HepG2 (cell line): Measurements from ENCODE around the gene METRNL. TPM values are rescaled to one million over a fixed set of nuclear protein-coding genes. Genes with fewer than 3 reads are reported as not detected.
"Not testable (repeated sequence)": the region's sequence is repeated elsewhere in the genome, so short reads cannot be mapped to it uniquely, and the experiment has no call there.

Experiments used
- ATAC-seq: fragments of 200-7000 bp; cut with Tn5 transposase; 3 replicates; pipeline ENCODE4 v1.9.1; 2020; ENCODE audit warnings: mild to moderate bottlenecking, moderate library complexity
- BruUV-seq: library from RNA; stranded (reverse); fragments of 400-500 nt; replicated peaks from 2 replicates; lab custom pipeline; 2021; lab: Mats Ljungman, UMichigan
- CTCF ChIA-PET: fragments of 300-600 bp; formaldehyde crosslinking; extraction: SDS; loops from one replicate; lab custom pipeline; 2021; ENCODE audit warnings: low total read pairs, inconsistent platforms, low intra/inter-chr PET ratio; lab: Yijun Ruan, JAX
- POLR2A ChIA-PET: fragments of 350-600 bp; sonication (Branson Sonifier 250); formaldehyde crosslinking; loops from one replicate; lab custom pipeline; 2020; ENCODE audit warnings: antibody characterized with exemption, inconsistent platforms; lab: Yijun Ruan, JAX
- DNase-seq: peaks from one replicate; pipeline ENCODE4 v3.0.0-alpha.2; 2015; ENCODE audit warnings: low spot score
- FAIRE-seq: peaks from 3 replicates; lab custom pipeline; 2011; peaks lifted over from hg19 to GRCh38; lab: Jason Lieb, UNC
- H2AFZ ChIP-seq: one replicate; pipeline ENCODE4 v1.6.1; 2011; ENCODE audit warnings: low read length, inconsistent platforms
- H3K27ac ChIP-seq: fragments of 300-600 bp; 3 replicates; pipeline ENCODE4 v1.8.0; 2011; ENCODE audit warnings: mixed run types, mild to moderate bottlenecking, mixed read lengths, low read length, inconsistent platforms; ENCODE audit not compliant: insufficient read depth; ENCODE audit errors: extremely low read length
- H3K27me3 ChIP-seq, 2 experiments: fragments of 200-600 bp in 1 of 2; 2 replicates in 1 of 2; 3 replicates in 1 of 2; pipeline versions ENCODE4 v1.6.0 to v1.8.0; 2011; ENCODE audit warnings: low read length in 2 of 2, mild to moderate bottlenecking in 2 of 2, moderate library complexity in 2 of 2, inconsistent platforms in 1 of 2; ENCODE audit not compliant: insufficient read depth in 2 of 2, control insufficient read depth in 1 of 2
- H3K36me3 ChIP-seq, 2 experiments: fragments of 200-600 bp in 1 of 2; replicated peaks in 1 of 2; 2 replicates in 1 of 2; 3 replicates in 1 of 2; pipeline versions ENCODE4 v1.5.1 to v1.8.0; 2011; ENCODE audit warnings: low read length in 2 of 2, inconsistent platforms in 1 of 2; ENCODE audit not compliant: insufficient read depth in 2 of 2, control insufficient read depth in 1 of 2
- H3K4me1 ChIP-seq: 2 replicates; pipeline ENCODE4 v1.5.1; 2012; ENCODE audit warnings: low read length, inconsistent platforms; ENCODE audit not compliant: insufficient read depth
- H3K4me2 ChIP-seq: 2 replicates; pipeline ENCODE4 v1.6.0; 2011; ENCODE audit warnings: low read depth, low read length, inconsistent platforms
- H3K4me3 ChIP-seq, 3 experiments: fragments of 200-600 bp in 1 of 3; sonication (generic), shearing (Covaris generic) in 1 of 3; replicated peaks in 1 of 3; 2 replicates each; pipeline ENCODE4 v1.5.1; 2011 to 2016; ENCODE audit warnings: low read length in 3 of 3, inconsistent platforms in 2 of 3, low read depth in 2 of 3, mild to moderate bottlenecking in 2 of 3, control low read depth in 1 of 3, mixed read lengths in 1 of 3; ENCODE audit not compliant: insufficient read depth in 1 of 3
- H3K79me2 ChIP-seq: one replicate; pipeline ENCODE4 v1.6.1; 2011; ENCODE audit warnings: low read length, inconsistent platforms; ENCODE audit not compliant: insufficient read depth
- H3K9ac ChIP-seq: 2 replicates; pipeline ENCODE4 v1.6.0; 2011; ENCODE audit warnings: mild to moderate bottlenecking, low read depth, low read length, inconsistent platforms; ENCODE audit not compliant: insufficient read depth
- H3K9me3 ChIP-seq: 2 replicates; pipeline ENCODE4 v1.5.1; 2012; ENCODE audit warnings: mild to moderate bottlenecking, low read length
- H4K20me1 ChIP-seq: 2 replicates; pipeline ENCODE4 v1.6.0; 2011; ENCODE audit warnings: inconsistent platforms, mild to moderate bottlenecking, low read length, moderate library complexity; ENCODE audit not compliant: insufficient read depth
- ISX ChIP-seq: sonication (generic); formaldehyde crosslinking; conservative IDR thresholded peaks from 2 replicates; pipeline ENCODE4 v1.5.0; 2020; ENCODE audit warnings: missing genetic modification reagents
- MEF2D ChIP-seq: sonication (generic); formaldehyde crosslinking; IDR thresholded peaks from 2 replicates; pipeline ENCODE4 v1.5.1; 2020; ENCODE audit warnings: mild to moderate bottlenecking, missing genetic modification reagents
- NFIB ChIP-seq: sonication (generic); formaldehyde crosslinking; IDR thresholded peaks from 2 replicates; pipeline ENCODE4 v1.9.0; 2021; ENCODE audit warnings: missing genetic modification reagents, mild to moderate bottlenecking, borderline replicate concordance
- NKX3-1 ChIP-seq: sonication (generic); formaldehyde crosslinking; IDR thresholded peaks from 2 replicates; pipeline ENCODE4 v1.5.0; 2020; ENCODE audit warnings: missing genetic modification reagents
- SAFB2 ChIP-seq: sonication (generic); formaldehyde crosslinking; IDR thresholded peaks from 2 replicates; pipeline ENCODE4 v1.5.1; 2020; ENCODE audit warnings: missing genetic modification reagents, low read depth, mild to moderate bottlenecking, borderline replicate concordance
- ZFX ChIP-seq: sonication (generic); formaldehyde crosslinking; IDR thresholded peaks from 2 replicates; pipeline ENCODE4 v1.4.0; 2020; ENCODE audit warnings: mild to moderate bottlenecking, low read depth, missing genetic modification reagents, moderate library complexity
- ZNF430 ChIP-seq: sonication (generic); formaldehyde crosslinking; IDR thresholded peaks from 2 replicates; pipeline ENCODE4 v1.9.0; 2021; ENCODE audit warnings: mild to moderate bottlenecking, missing genetic modification reagents
- WGBS: methylation state at CpG from one replicate; pipeline ENCODE4 v1.1.6; 2017; ENCODE audit warnings: low lambda C conversion rate; 5-methylcytosine and 5-hydroxymethylcytosine counted together
- in situ Hi-C: cut with HindIII; loops from 2 replicates; pipeline ENCODE4 v1.10.0; 2017; ENCODE audit warnings: low pct_unique_long_range_greater_than_20kb; ENCODE audit not compliant: extremely low pct_ligation_motif_present
- intact Hi-C: fragments of 100-400 bp; cut with micrococcal nuclease; formaldehyde crosslinking; loops from one replicate; pipeline ENCODE4 v1.10.0; 2022; ENCODE audit not compliant: unreplicated experiment
- polyA plus RNA-seq, 8 experiments: library from polyadenylated mRNA; depleted of rRNA in 3 of 8; stranded (reverse) in 7 of 8; unstranded in 1 of 8; fragments of >200 nt; fragmentation: Illumina TruSeq in 4 of 8; extraction: Trizol in 4 of 8; gene quantifications; 2 replicates each; pipeline versions ENCODE4 v1.2.1 to v1.2.3, GENCODE V29; 2011 to 2016; ENCODE audit warnings: low read depth in 4 of 8, missing spikeins in 1 of 8, mixed read lengths in 1 of 8; ENCODE audit not compliant: insufficient read depth in 1 of 8
- total RNA-seq, 5 experiments: library from RNA; depleted of rRNA; stranded (reverse); fragments of >200 nt; fragmentation: Illumina TruSeq; extraction: Trizol; gene quantifications; 2 replicates each; pipeline ENCODE4 v1.2.3, GENCODE V29; 2016; ENCODE audit warnings: low read depth in 1 of 5

Gene METRNL
- total and polyA plus RNA-seq, 2 of the 13 experiments (the other 11 are each of a cell fraction or from before 2014, with no cell fraction given), result 0.66 to 0.84 TPM

DNA sequence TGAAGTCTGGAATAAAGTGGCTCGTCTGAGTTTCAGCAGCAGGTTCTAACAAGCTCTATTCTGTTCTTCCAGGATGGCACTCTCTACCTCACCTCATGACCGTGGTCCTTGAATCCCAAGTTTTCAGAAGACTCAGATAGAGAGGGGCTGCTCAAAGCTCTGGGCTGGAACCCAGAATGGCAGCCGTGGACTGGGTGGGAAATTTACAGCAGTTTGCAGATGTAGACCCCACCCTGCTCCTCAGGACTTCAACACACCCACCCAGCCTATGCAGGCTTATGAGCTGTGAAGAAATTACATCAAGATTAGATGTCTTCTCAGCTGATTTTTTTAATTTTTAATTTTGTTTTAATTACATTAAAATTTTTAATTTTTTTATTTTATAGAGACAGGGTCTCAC lies 59.4 kb downstream of the METRNL start:
- intact Hi-C loops (no loop called here), in situ Hi-C loops (no loop called here)
- no peaks in the 10 kb centered on the region for H3K36me3 ChIP-seq
- ChIA-PET POLR2A (no interaction called here), CTCF (no interaction called here)
- no peak for ATAC-seq
- no peak overlapping the region for H2AFZ ChIP-seq
- WGBS, result 0% methylated on average over 3 of the region's 3 CpGs
- no peak for DNase-seq
- H3K4me2 ChIP-seq, result no peak overlapping the region
- H3K9me3 ChIP-seq, result peaks cover 13% of the 10 kb centered on the region; the same call in 1 of the 2 replicates
- no peak overlapping the region for H3K9ac ChIP-seq
- no peaks in the 10 kb centered on the region for H3K4me1 ChIP-seq
- H3K79me2 ChIP-seq, result no peaks in the 10 kb centered on the region
- TF ChIP-seq ZFX (CRISPR knock-in tag), result no peak
- no peak for TF ChIP-seq NFIB (CRISPR knock-in tag)
- TF ChIP-seq SAFB2 (CRISPR knock-in tag), result no peak
- TF ChIP-seq NKX3-1 (CRISPR knock-in tag), result no peak
- TF ChIP-seq MEF2D, result no peak
- no peak for TF ChIP-seq ISX (CRISPR knock-in tag)
- TF ChIP-seq ZNF430 (CRISPR knock-in tag), result no peak
- FAIRE-seq, result no peak
- no TSS peak for BruUV-seq
- H3K4me3 ChIP-seq, result no peak overlapping the region
- H3K27me3 ChIP-seq, result peaks cover 5 to 44% of the 10 kb centered on the region in 2 experiments
- no peaks in the 10 kb centered on the region; the same call in 1 of the 2 replicates for H4K20me1 ChIP-seq
- H3K27ac ChIP-seq, result no peak overlapping the region

DNA sequence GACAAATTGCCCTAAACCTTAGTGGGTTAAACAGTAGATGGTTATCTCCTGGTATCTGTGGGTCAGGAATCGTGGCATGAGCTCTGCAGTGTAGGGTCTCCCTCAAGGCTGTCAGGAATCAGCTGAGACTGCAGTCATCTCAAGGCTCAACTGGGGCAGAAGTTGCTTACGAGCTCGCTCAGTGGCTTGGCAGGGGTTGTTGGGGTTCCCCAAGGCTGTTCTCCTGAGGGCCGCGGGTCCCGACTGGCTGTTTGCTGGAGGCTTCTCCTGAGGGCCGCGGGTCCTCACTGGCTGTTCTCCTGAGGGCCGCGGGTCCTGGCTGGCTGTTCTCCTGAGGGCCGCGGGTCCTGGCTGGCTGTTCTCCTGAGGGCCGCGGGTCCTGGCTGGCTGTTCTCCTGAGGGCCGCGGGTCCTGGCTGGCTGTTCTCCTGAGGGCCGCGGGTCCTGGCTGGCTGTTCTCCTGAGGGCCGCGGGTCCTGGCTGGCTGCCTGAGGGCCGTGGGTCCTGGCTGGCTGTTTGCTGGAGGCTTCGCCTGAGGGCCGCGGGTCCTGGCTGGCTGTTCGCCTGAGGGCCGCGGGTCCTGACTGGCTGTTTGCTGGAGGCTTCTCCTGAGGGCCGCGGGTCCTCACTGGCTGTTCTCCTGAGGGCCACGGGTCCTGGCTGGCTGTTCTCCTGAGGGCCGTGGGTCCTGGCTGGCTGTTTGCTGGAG lies 60.3 kb downstream of the METRNL start:
- ATAC-seq, H3K27ac ChIP-seq, DNase-seq, H2AFZ ChIP-seq, intact Hi-C loops, FAIRE-seq, in situ Hi-C loops, H3K79me2 ChIP-seq, H3K36me3 ChIP-seq, H3K4me1 ChIP-seq, H4K20me1 ChIP-seq, CTCF ChIA-PET, H3K4me2 ChIP-seq, H3K9ac ChIP-seq, POLR2A ChIA-PET, BruUV-seq, H3K4me3 ChIP-seq: not testable (repeated sequence)
- peaks cover 13% of the 10 kb centered on the region; the same call in 1 of the 2 replicates for H3K9me3 ChIP-seq
- peaks cover 7 to 50% of the 10 kb centered on the region in 2 experiments for H3K27me3 ChIP-seq
- 68% methylated on average over 9 of the region's 31 CpGs for WGBS

DNA sequence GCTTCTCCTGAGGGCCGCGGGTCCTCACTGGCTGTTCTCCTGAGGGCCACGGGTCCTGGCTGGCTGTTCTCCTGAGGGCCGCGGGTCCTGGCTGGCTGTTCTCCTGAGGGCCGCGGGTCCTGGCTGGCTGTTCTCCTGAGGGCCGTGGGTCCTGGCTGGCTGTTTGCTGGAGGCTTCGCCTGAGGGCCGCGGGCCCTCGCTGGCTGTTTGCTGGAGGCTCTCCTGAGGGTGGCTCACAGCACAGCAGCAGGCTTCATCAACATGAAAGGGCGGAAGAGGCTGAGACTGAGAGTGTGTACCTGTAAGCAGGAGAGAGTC lies 60.8 kb downstream of the METRNL start:
- H3K27ac ChIP-seq, H3K79me2 ChIP-seq, H3K4me3 ChIP-seq, ATAC-seq, FAIRE-seq, H3K4me2 ChIP-seq, H2AFZ ChIP-seq, POLR2A ChIA-PET, CTCF ChIA-PET, H3K4me1 ChIP-seq, intact Hi-C loops, H3K9ac ChIP-seq, H4K20me1 ChIP-seq, H3K36me3 ChIP-seq, BruUV-seq, DNase-seq, in situ Hi-C loops: not testable (repeated sequence)
- WGBS, result 48% methylated on average over 6 of the region's 13 CpGs
- peaks cover 13% of the 10 kb centered on the region; the same call in 1 of the 2 replicates for H3K9me3 ChIP-seq
- peaks cover 8 to 55% of the 10 kb centered on the region in 2 experiments for H3K27me3 ChIP-seq
